Fibroblast of skin of right quadriceps (primary cell): ENCODE results near the gene TSEN15.

ENCODE experiments used
- DNase-seq: peaks from one replicate; pipeline ENCODE4 v3.0.0-alpha.2; 2013

TSEN15 gene

GRCh38 chr1:184110272-184111204 lies 59.0 kb downstream of the TSEN15 start:
- DNase-seq, result no peak

GRCh38 chr1:184112176-184112948 lies 60.8 kb downstream of the TSEN15 start:
- no peak for DNase-seq

GRCh38 chr1:184113251-184113650 lies 61.7 kb downstream of the TSEN15 start:
- peak; percentile 72 for DNase-seq

GRCh38 chr1:184114818-184115398 lies 63.4 kb downstream of the TSEN15 start:
- no peak for DNase-seq

GRCh38 chr1:184116287-184116686 lies 64.8 kb downstream of the TSEN15 start:
- no peak for DNase-seq

GRCh38 chr1:184118046-184118445 lies 66.5 kb downstream of the TSEN15 start:
- DNase-seq, result peak; percentile 98
